Retina (tissue), 1 donor: ENCODE measurements around the gene ARMC7.
"Not testable (repeated sequence)": the region's sequence is repeated elsewhere in the genome, so short reads cannot be mapped to it uniquely, and the experiment has no call there.

Source experiments
- DNase-seq: peaks from one replicate; pipeline ENCODE4 v3.0.0-alpha.2; 2016

The ARMC7 gene

GRCh38 chr17:75109407-75110233 lies at the start of gene ARMC7:
Gene ARMC7, plus strand, starts transcription at chr17:75109969. Its CDS starts 320 bp downstream, at chr17:75110289.
- DNase-seq: peak; percentile 93

GRCh38 chr17:75060434-75061054 lies 49.2 kb upstream of the ARMC7 start:
- DNase-seq: no peak

GRCh38 chr17:75061055-75061438 lies 48.7 kb upstream of the ARMC7 start:
- no peak for DNase-seq

GRCh38 chr17:75061618-75062017 lies 48.2 kb upstream of the ARMC7 start:
- no peak for DNase-seq

- no peak for DNase-seq
These were observed 46.6 kb upstream of the ARMC7 start for GRCh38 chr17:75063201-75063600.

- no peak for DNase-seq
These were observed 46.1 kb upstream of the ARMC7 start for GRCh38 chr17:75063626-75064025.

GRCh38 chr17:75064040-75064439 lies 45.7 kb upstream of the ARMC7 start:
- DNase-seq: no peak

GRCh38 chr17:75064460-75064859 lies 45.3 kb upstream of the ARMC7 start:
- DNase-seq: no peak

GRCh38 chr17:75064867-75065561 lies 44.8 kb upstream of the ARMC7 start:
- DNase-seq: no peak

- no peak for DNase-seq
These were observed 44.1 kb upstream of the ARMC7 start for GRCh38 chr17:75065562-75066151.

GRCh38 chr17:75067856-75068255 lies 41.9 kb upstream of the ARMC7 start:
- DNase-seq: no peak

GRCh38 chr17:75068750-75069149 lies 41.0 kb upstream of the ARMC7 start:
- DNase-seq: no peak

GRCh38 chr17:75069783-75070182 lies 40.0 kb upstream of the ARMC7 start:
- DNase-seq: no peak

- not testable (repeated sequence) for DNase-seq
These were observed 38.1 kb upstream of the ARMC7 start for GRCh38 chr17:75071478-75072271.

- not testable (repeated sequence) for DNase-seq
These were observed 36.9 kb upstream of the ARMC7 start for GRCh38 chr17:75072909-75073308.

GRCh38 chr17:75073618-75074047 lies 36.1 kb upstream of the ARMC7 start:
- no peak for DNase-seq

- DNase-seq: no peak
These were observed 35.2 kb upstream of the ARMC7 start for GRCh38 chr17:75074532-75074931.

- no peak for DNase-seq
These were observed 34.0 kb upstream of the ARMC7 start for GRCh38 chr17:75075597-75076336.

- no peak for DNase-seq
These were observed 32.7 kb upstream of the ARMC7 start for GRCh38 chr17:75077072-75077495.

GRCh38 chr17:75077496-75078283 lies 32.1 kb upstream of the ARMC7 start:
- DNase-seq: peak; percentile 85
